Measurements from ENCODE around the gene PLEKHH3. TPM values are rescaled to one million over a fixed set of nuclear protein-coding genes. Genes with fewer than 3 reads are reported as not detected.

The PLEKHH3 gene
- total and polyA plus RNA-seq, 3 donors from 2014 or later: 42.8 to 67.3 (median 65.8) TPM

DNA sequence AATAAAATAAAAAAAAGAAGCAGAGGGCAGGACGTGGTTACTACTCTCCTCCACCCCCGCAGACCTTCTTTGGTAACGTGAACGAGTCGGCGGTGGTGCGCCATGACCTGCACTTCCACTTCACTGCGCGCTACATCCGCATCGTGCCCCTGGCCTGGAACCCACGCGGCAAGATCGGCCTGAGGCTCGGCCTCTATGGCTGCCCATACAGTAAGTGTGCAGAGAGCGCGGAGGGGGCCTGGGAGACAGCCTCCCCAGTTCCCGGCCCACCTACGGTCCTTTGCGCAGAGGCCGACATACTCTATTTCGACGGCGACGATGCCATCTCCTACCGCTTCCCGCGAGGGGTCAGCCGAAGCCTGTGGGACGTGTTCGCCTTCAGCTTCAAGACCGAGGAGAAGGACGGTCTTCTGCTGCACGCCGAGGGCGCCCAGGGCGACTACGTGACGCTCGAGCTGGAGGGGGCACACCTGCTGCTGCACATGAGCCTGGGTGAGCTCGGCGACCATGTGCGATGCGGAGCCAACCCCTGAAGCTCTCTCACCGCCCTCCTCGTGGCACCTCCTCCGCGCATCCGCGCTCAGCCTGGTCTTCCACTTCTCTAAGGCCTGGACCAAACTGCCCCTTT is 8.2 kb upstream of the PLEKHH3 start:
- Histone ChIP-seq H3K4me1 (peaks cover 38% of the 10 kb centered on the region), H3K4me3 (no peak overlapping the region), H3K9me3 (no peaks in the 10 kb centered on the region), H3K27me3 (no peaks in the 10 kb centered on the region), H3K27ac (no peak overlapping the region), H3K36me3 (ENCODE audit: low read depth, missing control alignments) (no peaks in the 10 kb centered on the region)
- intact Hi-C loops (cut with DNase I; ENCODE audit: low total_unique reads): no loop called here
- DNase-seq: no peak
- WGBS, 2 donors: 78 to 80% methylated on average over 31 to 50 of the region's 50 CpGs
- TF ChIP-seq, protein P1, sequence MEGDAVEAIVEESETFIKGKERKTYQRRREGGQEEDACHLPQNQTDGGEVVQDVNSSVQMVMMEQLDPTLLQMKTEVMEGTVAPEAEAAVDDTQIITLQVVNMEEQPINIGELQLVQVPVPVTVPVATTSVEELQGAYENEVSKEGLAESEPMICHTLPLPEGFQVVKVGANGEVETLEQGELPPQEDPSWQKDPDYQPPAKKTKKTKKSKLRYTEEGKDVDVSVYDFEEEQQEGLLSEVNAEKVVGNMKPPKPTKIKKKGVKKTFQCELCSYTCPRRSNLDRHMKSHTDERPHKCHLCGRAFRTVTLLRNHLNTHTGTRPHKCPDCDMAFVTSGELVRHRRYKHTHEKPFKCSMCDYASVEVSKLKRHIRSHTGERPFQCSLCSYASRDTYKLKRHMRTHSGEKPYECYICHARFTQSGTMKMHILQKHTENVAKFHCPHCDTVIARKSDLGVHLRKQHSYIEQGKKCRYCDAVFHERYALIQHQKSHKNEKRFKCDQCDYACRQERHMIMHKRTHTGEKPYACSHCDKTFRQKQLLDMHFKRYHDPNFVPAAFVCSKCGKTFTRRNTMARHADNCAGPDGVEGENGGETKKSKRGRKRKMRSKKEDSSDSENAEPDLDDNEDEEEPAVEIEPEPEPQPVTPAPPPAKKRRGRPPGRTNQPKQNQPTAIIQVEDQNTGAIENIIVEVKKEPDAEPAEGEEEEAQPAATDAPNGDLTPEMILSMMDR (IDR thresholded peaks at IDR 0.05): no peak
- no peak for TF ChIP-seq POLR2A (IDR thresholded peaks at IDR 0.05)

DNA sequence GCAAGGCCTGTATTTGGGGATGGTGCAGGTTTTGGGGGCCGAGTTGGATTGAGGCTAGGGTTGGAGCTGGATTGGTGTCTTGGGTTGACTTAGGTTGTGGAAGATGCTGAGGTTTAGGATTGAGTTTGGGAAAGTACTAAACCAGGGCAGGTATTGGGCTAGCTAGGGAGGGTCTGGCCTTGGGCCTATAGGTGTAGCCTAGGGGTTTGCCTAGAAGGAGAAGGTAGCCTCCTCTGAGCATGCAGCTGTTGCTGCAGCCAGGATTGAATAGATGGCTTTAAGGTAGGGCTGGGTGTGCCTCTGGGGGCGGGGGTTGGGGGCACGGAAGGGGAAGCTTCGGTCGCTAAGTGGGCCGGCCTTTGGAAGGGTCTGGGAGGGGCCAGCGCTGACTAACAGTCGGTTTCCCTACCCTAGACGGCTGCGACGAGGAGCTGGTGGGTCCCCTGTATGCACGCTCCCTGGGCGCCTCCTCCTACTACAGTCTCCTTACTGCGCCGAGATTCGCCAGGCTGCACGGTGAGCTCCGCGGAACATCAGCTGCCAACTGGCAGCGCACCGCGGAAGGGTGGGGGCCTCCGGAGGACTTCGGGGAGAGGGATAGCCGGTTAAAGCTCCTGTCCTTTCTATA is 6.7 kb upstream of the PLEKHH3 start:
- intact Hi-C loops (cut with DNase I; ENCODE audit: low total_unique reads): no loop called here
- Histone ChIP-seq H3K36me3 (ENCODE audit: low read depth, missing control alignments) (no peaks in the 10 kb centered on the region), H3K9me3 (no peaks in the 10 kb centered on the region), H3K4me3 (no peak overlapping the region), H3K4me1 (peaks cover 53% of the 10 kb centered on the region), H3K27ac (no peak overlapping the region), H3K27me3 (no peaks in the 10 kb centered on the region)
- DNase-seq: no peak
- no peak for TF ChIP-seq POLR2A (IDR thresholded peaks at IDR 0.05)
- TF ChIP-seq, protein P1 (IDR thresholded peaks at IDR 0.05): no peak
- 13 to 24% methylated on average over 6 to 22 of the region's 25 CpGs for WGBS, 2 donors

DNA sequence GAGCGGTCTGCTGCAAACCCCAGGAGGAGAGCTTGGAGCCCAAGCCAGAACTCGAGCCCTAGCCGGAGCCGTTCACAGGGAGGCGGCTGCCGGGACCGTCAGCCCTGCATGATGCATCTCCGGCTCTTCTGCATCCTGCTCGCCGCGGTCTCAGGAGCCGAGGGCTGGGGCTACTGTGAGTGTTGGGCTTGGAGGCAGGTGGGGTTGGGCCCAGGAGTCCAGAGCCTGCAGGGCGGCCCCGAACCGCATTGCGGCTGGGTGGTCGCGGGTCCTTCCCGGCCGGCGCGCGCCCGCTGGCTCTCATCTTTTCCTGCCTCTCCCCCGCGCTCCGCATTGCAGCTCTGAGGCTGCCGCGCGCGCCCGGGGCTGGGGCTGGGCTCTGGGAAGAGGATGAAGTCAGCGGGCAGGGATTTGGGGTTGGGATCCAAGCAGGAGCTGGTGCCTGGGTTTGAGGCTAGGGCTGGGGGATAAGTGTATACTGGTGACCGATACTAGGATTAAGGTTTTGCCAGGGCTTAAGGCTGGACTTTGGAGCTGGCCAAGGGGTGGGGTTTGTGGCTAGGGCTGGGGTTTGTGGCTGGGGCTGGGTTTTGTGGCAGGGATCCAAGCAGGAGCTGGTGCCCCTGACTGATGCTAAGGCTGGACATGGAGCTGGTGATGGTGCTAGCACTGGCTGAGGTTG is 6.1 kb upstream of the PLEKHH3 start:
- Histone ChIP-seq H3K36me3 (ENCODE audit: low read depth, missing control alignments) (no peaks in the 10 kb centered on the region), H3K9me3 (no peaks in the 10 kb centered on the region), H3K27ac (peak overlapping the region; percentile 51 to 66), H3K4me3 (peak overlapping the region; percentile 6 to 55), H3K4me1 (peaks cover 54% of the 10 kb centered on the region), H3K27me3 (no peaks in the 10 kb centered on the region)
- 0% methylated on average over 22 to 34 of the region's 34 CpGs for WGBS, 2 donors
- intact Hi-C loops (cut with DNase I; ENCODE audit: low total_unique reads): no loop called here
- peak; percentile 55 for DNase-seq
- TF ChIP-seq, protein P1 (IDR thresholded peaks at IDR 0.05): no peak
- no peak for TF ChIP-seq POLR2A (IDR thresholded peaks at IDR 0.05)

DNA sequence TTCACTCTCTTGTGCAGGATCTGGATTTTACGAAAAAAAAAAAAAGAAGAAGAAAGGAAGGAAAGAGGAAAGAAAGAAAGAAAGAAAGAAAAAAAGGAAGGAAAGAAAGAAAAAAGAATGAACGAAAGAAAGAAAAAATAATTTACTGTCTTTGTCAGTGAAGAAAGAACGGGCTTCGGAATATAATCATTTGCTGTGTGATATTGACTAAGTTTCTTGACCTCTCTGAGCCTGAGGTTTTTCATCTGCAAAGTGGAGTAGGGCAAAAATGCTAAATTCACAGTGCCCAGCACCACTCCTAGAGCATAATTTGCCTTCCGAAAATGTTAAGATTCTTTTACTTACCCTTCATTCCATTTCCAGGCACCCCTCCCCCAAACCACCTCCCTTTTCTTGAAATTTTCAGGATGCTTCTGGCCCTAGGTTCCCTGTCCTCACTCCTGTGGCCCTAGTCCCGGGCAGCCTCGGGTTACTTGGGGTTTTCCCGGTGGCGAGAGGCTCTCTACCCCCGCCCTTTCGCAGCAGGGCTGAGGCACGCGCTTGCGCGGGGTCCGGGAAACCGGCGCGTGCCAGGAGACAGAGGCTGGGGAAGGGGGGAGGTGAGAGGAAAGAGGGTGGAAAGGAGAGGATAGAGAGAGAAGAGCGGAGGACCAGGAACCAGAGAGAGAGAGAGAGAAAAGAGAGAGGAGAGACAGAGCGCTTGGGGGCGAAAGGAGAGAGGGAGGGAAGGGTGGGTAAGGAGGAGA is 5.4 kb upstream of the PLEKHH3 start, which contains the start of gene CNTNAP1:
CNTNAP1 (plus strand) TSS at position 556 of the 746 bp plus-strand sequence. CDS start 299 bp downstream, outside the sequence.
- Histone ChIP-seq H3K4me3 (peak within 1 kb of the TSS; percentile 6 to 55), H3K9me3 (no peaks in the 10 kb centered on the region), H3K27ac (peak within 1 kb of the TSS; percentile 51 to 66), H3K27me3 (no peaks in the 10 kb centered on the region), H3K4me1 (peaks cover 60% of the 10 kb centered on the region), H3K36me3 (ENCODE audit: low read depth, missing control alignments) (no peaks in the 10 kb centered on the region)
- intact Hi-C loops (cut with DNase I; ENCODE audit: low total_unique reads): no loop called here
- WGBS, 2 donors: 8 to 14% methylated on average over 22 of the region's 22 CpGs
- peak; percentile 69 for DNase-seq
- TF ChIP-seq POLR2A (IDR thresholded peaks at IDR 0.05): no peak
- TF ChIP-seq, protein P1 (IDR thresholded peaks at IDR 0.05): no peak
